GM12865 (cell line): ENCODE data around the gene CCDC185.

Source experiments
- DNase-seq: peaks from one replicate; pipeline ENCODE4 v3.0.0; 2010; ENCODE audit warnings: low read depth
- H3K4me3 ChIP-seq: 2 replicates; pipeline ENCODE4 v1.5.1; 2011; ENCODE audit warnings: mild to moderate bottlenecking, low read depth, low read length, control low read depth
- TF ChIP-seq, protein P1 (sequence below): IDR thresholded peaks from 2 replicates; pipeline ENCODE4 v1.5.1; 2011; ENCODE audit warnings: low read length, control low read depth, low read depth, inconsistent platforms; ENCODE audit not compliant: insufficient read depth; ENCODE audit errors: missing control alignments

The CCDC185 gene

DNA sequence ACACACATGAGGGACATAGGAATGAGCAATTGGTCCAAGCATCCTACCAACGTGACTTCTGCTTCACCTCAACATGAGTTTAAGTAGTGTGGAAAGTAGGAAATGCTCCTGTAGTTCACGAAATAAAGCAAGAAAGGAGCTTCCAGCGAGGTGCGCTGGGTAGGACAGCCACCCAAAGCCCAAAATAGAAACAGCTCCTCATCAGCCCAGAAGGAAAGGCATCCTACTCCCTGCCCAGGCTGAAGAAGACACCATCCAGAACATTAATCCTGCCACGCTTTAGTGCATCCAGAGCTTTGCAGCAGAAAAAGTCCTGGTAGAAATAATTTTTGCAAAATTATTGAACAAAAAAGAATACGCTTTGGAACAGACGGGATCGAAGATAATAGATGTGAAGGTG is 25.9 kb downstream of the CCDC185 start:
- DNase-seq: no peak
- no peak overlapping the region for H3K4me3 ChIP-seq
- TF ChIP-seq, protein P1, sequence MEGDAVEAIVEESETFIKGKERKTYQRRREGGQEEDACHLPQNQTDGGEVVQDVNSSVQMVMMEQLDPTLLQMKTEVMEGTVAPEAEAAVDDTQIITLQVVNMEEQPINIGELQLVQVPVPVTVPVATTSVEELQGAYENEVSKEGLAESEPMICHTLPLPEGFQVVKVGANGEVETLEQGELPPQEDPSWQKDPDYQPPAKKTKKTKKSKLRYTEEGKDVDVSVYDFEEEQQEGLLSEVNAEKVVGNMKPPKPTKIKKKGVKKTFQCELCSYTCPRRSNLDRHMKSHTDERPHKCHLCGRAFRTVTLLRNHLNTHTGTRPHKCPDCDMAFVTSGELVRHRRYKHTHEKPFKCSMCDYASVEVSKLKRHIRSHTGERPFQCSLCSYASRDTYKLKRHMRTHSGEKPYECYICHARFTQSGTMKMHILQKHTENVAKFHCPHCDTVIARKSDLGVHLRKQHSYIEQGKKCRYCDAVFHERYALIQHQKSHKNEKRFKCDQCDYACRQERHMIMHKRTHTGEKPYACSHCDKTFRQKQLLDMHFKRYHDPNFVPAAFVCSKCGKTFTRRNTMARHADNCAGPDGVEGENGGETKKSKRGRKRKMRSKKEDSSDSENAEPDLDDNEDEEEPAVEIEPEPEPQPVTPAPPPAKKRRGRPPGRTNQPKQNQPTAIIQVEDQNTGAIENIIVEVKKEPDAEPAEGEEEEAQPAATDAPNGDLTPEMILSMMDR: no peak

DNA sequence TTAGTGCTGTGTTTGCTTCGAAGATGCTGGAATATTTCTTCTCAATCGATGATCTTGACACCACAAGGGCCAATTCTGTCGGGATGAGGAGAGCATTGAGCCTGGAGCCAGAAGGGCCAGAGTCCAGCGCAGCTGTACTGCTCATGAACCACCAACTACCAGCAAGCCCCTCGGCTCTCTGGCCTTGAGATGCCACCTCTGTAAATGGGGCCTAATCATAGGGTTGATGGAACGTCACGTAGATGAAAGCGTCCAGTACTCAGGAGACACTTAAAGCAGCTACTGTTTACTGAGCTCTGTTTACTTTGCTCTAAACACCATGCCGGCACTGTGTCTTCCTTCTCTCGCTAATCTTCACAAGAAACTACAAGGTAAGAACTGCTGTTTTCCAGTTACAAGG is 26.3 kb downstream of the CCDC185 start:
- TF ChIP-seq, protein P1: no peak
- no peak for DNase-seq
- no peak overlapping the region for H3K4me3 ChIP-seq

DNA sequence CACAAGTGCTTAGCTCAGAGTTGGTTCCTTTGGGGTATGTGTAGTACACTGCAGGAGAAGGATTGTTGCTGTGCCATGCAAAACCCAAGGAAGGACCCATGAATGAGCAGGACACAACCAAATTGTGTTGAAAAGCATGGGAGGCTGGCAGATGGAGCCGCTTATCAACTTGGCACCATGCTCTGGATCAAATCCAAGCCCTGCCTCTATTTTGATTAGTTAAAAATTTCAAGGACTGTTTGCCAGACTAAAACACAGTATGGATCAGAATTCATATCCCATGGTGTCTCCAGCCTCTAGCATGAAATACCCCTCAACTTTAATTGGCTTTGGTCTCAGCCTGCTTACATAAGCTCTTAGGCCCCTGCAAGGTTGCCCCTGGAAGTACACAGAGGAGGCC is 27.8 kb downstream of the CCDC185 start:
- TF ChIP-seq, protein P1: no peak
- H3K4me3 ChIP-seq: no peak overlapping the region
- no peak for DNase-seq

DNA sequence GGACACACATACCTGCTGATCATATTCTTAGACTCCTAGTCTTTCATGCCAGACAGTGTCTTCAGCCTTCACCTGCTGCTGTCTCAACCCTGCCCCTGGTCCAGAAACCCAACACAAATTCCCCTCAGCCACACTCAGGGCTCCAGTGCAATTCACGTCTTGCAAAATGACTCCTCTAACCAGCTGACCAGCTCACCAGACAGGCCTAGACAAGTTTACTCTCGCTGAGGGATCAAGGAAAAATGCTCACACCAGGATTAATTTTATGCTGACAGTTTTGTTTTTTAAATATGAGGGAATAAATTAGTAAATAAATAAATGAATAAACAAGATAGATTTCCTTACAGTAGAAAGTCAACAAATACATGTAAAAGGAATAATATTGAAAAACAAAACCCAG is 28.5 kb downstream of the CCDC185 start:
- TF ChIP-seq, protein P1: no peak
- no peak overlapping the region for H3K4me3 ChIP-seq
- DNase-seq: no peak

DNA sequence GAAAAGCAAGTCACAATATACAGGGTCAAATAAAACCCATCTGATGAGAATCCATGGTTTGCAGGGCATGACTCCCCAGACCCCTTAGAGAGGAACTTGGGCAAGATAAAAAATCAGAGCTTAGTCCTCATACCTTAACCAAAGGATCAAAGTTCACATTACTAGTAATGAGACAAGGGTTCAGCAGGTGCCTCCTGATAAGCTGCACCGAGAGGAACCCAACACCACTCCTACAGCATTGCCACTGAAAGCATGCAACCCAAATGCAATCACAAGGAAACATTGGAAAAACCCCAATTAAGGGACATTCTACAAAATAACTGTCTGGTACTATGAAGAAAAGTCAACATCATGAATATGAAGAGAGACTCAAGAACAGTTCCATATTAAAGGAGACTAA is 29.7 kb downstream of the CCDC185 start:
- no peak for DNase-seq
- TF ChIP-seq, protein P1: no peak
- no peak overlapping the region for H3K4me3 ChIP-seq

DNA sequence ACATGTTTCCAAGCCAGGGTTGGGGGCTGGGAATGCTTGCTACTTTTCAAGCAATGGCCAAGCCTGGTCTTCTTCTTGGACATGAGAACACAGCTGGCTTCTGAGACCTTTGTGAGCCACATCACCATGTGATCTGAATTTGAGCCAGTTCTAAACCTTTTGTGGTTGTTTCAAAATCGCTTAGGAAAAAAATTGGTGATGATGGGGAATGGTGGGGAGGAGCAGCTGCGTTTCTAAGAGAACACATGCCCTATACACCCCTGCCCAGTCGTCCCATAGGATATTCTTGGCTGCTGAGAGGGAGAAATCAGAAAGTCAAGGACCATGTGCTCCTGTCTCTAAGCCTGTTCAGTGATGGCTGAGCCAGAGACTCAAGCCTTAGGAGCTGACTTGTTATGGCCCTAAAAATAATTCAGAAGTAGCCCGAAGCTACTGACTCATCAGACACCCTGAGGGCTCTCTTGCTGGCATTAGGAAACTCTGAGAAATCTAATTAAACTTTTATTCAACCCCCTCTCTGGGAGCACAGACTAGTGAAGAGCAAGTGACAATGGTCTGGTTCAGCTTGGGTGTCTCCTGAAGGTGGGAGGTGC is 30.5 kb downstream of the CCDC185 start:
- DNase-seq: no peak
- H3K4me3 ChIP-seq: no peak overlapping the region
- TF ChIP-seq, protein P1: no peak

DNA sequence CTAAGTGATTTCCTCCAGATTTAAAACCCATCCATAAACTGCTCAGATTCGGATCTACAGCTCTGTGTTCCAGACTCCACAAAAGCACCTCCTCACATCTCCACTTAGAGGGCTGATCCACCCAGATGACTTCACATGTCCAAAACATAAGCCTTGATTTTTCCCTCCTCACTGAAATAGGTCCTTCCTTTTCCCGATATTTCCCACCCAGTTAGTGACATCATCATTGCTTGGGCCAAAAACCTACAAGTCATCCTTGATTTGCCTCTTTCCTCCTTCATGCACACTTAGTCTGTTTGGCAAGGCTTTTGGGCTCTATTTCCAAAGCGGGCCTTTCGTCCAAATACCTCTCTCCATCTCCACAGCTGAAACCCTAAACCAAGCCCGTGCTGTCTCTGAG is 32.3 kb downstream of the CCDC185 start:
- no peak overlapping the region for H3K4me3 ChIP-seq
- TF ChIP-seq, protein P1: no peak
- no peak for DNase-seq
